AG04449 (cell line): ENCODE results near the gene ANKS1B.

ENCODE experiments used
- CTCF ChIA-PET: fragments of 350-600 bp; formaldehyde crosslinking; extraction: SDS; loops from one replicate; lab custom pipeline; 2021; ENCODE audit warnings: antibody characterized with exemption; lab: Yijun Ruan, JAX
- POLR2A ChIA-PET: fragments of 400-600, 350-600 bp; formaldehyde crosslinking; extraction: SDS; loops from one replicate; lab custom pipeline; 2020; ENCODE audit warnings: antibody characterized with exemption, inconsistent platforms; lab: Yijun Ruan, JAX
- DNase-seq: peaks from one replicate; pipeline ENCODE4 v3.0.0-alpha.2; 2010; ENCODE audit warnings: low read depth, low spot score
- H3K4me3 ChIP-seq: 2 replicates; pipeline ENCODE4 v1.5.1; 2011; ENCODE audit warnings: low read depth, mild to moderate bottlenecking, control low read depth, low read length
- CTCF ChIP-seq: IDR thresholded peaks from one replicate; pipeline ENCODE4 v1.5.1; 2011; ENCODE audit warnings: mild to moderate bottlenecking, moderate library complexity, low read length, control low read depth, inconsistent platforms; ENCODE audit not compliant: insufficient read depth; ENCODE audit errors: missing control alignments

The ANKS1B gene

DNA sequence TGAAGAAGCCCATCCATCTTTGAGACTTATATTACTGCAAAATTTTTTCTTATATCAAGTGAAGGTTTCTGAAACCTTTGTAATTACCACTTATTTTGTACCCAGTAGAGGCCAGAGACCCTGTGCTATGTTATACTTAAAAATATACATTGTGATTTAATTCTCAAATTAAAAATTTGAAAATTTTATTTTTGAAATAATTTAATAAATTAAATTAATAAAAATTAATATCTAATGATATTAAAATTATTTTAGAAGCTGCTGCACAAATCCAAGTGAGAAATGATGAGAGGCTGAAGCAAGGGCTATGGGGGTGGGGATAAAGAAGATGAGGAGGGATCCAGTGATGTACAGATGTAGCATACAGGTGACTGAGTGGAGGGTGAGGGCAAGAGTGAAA is 1080.9 kb downstream of the ANKS1B start:
- no peak overlapping the region for H3K4me3 ChIP-seq
- TF ChIP-seq CTCF: no peak
- no peak for DNase-seq
- ChIA-PET CTCF (no interaction called here), POLR2A (no interaction called here)

DNA sequence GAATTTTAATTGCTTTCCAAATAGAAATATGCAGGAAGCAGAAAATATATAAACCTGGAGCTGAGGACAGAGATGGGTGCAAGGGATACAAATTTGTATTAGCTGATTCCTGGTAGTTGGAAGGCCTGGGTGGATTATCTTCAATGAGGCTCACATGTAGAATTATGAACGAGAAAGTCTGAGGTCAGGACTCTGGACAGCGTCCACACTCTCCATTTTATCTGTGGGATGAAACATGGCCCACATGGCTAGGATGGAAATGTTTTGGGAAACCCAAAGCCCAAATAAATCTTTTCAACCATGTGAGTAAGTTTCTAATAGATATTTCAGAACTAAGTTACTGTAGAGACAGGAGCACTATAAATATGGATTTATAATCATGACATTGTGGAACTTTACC is 1083.5 kb downstream of the ANKS1B start:
- ChIA-PET POLR2A (no interaction called here), CTCF (no interaction called here)
- no peak for DNase-seq
- no peak overlapping the region for H3K4me3 ChIP-seq
- TF ChIP-seq CTCF: no peak

DNA sequence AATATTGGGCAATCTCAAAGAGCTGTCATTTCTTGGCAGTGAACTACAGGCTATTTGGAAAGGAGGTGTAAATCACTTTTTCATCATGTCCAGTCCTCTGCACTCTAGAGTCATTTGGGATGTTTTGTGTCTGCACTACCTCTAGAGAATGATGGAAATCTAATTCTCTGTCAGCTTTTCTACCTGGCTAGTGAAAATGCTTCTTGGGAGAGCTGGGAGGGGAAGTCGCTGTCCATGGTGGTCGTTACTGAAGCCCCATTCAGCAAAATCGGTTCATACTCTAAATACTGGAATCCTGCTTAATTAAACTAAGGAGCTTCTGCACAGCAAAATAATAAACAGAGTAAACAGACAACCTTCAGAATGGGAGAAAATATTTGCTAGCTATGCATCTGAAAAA is 1087.8 kb downstream of the ANKS1B start:
- no peak for DNase-seq
- POLR2A ChIA-PET: no interaction called here
- CTCF ChIA-PET: no interaction called here
- TF ChIP-seq CTCF: no peak
- H3K4me3 ChIP-seq: no peak overlapping the region

GRCh38 chr12:98895086-98895651 is 1089.6 kb downstream of the ANKS1B start:
- TF ChIP-seq CTCF: no peak
- DNase-seq: no peak

GRCh38 chr12:98894412-98895085 is 1090.2 kb downstream of the ANKS1B start:
- no peak overlapping the region for H3K4me3 ChIP-seq
- ChIA-PET CTCF (no interaction called here), POLR2A (no interaction called here)
- TF ChIP-seq CTCF: no peak
- no peak for DNase-seq

More at GRCh38 chr12:98895086-98895651, 1089.6 kb downstream of the ANKS1B start:
- POLR2A ChIA-PET: no interaction called here
- no peak overlapping the region for H3K4me3 ChIP-seq
- CTCF ChIA-PET: no interaction called here

DNA sequence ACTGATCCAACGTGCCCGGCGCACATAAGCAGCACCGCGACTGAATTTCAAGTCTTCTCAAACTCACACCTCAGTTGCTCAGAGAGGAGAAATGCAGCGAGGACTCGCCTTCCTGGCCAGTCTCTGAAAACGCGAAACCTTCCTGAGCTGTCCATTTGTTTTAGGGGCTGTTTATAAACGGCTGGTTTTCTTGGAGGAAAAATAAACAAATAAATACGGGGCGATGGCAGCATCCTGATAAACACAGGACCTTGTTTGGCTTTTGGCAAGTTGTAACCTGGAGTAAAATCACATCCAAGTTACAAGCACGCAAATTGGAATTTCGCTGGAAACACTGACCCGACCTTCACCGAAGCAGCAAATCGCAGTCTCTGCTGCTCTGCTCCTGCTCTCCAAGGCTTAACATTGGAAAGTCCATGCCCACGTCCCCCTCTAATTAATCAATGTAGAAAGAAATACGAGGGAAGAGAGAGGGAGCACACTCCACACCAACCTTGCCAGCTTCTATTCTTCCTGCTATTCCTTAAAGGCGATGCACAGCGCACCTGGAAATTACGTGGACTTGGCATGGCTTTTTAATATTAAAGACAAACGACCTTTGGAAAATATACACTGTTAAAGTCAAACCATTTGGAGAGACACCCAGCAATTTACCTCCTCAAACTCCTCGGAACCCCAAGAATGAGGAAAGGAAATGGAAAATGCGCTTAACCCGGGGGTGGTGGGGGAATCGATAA is 1090.9 kb downstream of the ANKS1B start:
- DNase-seq: no peak
- ChIA-PET CTCF (no interaction called here), POLR2A (no interaction called here)

More for the DNA sequence above, 1090.9 kb downstream of the ANKS1B start:
- no peak overlapping the region for H3K4me3 ChIP-seq
- TF ChIP-seq CTCF: no peak
